ENCODE measurements around the gene CASQ2.

CASQ2 gene

GRCh38 chr1:115726570-115726969 lies 41.9 kb downstream of the CASQ2 start:
- DNase-seq: no peak

GRCh38 chr1:115726161-115726560 lies 42.4 kb downstream of the CASQ2 start:
- DNase-seq: no peak

GRCh38 chr1:115725600-115725999 lies 42.9 kb downstream of the CASQ2 start:
- DNase-seq: no peak

- DNase-seq: no peak
Measured at GRCh38 chr1:115723756-115724155, 44.8 kb downstream of the CASQ2 start.

GRCh38 chr1:115722221-115722620 lies 46.3 kb downstream of the CASQ2 start:
- no peak for DNase-seq

GRCh38 chr1:115719285-115719684 lies 49.2 kb downstream of the CASQ2 start:
- DNase-seq: no peak

GRCh38 chr1:115718011-115718754 lies 50.3 kb downstream of the CASQ2 start:
- no peak for DNase-seq

- DNase-seq: peak; percentile 17
Measured at GRCh38 chr1:115717541-115717940, 51.0 kb downstream of the CASQ2 start.

GRCh38 chr1:115714572-115715141 lies 53.9 kb downstream of the CASQ2 start:
- DNase-seq: no peak

- DNase-seq: no peak
Measured at GRCh38 chr1:115713906-115714305, 54.6 kb downstream of the CASQ2 start.

GRCh38 chr1:115712911-115713609 lies 55.5 kb downstream of the CASQ2 start:
- DNase-seq: no peak

GRCh38 chr1:115710859-115711624 lies 57.5 kb downstream of the CASQ2 start:
- DNase-seq: no peak

GRCh38 chr1:115706587-115707425 lies 61.7 kb downstream of the CASQ2 start:
- peak; percentile 19 for DNase-seq

GRCh38 chr1:115705963-115706362 lies 62.6 kb downstream of the CASQ2 start:
- no peak for DNase-seq

GRCh38 chr1:115705085-115705951 lies 63.2 kb downstream of the CASQ2 start:
- no peak for DNase-seq

- DNase-seq: no peak
Measured at GRCh38 chr1:115702959-115703358, 65.6 kb downstream of the CASQ2 start.

- DNase-seq: no peak
Measured at GRCh38 chr1:115701090-115701489, 67.4 kb downstream of the CASQ2 start.

- DNase-seq: no peak
Measured at GRCh38 chr1:115697619-115698018, 70.9 kb downstream of the CASQ2 start.

GRCh38 chr1:115694805-115695204 lies 73.7 kb downstream of the CASQ2 start:
- no peak for DNase-seq

GRCh38 chr1:115692224-115692623 lies 76.3 kb downstream of the CASQ2 start:
- no peak for DNase-seq

GRCh38 chr1:115690972-115691371 lies 77.5 kb downstream of the CASQ2 start:
- no peak for DNase-seq
